ENCODE data around the gene TXNRD2. TPM values are rescaled to one million over a fixed set of nuclear protein-coding genes. Genes with fewer than 3 reads are reported as not detected.

Gene TXNRD2
- total and polyA plus RNA-seq, 2 donors (not counting 1 experiment from before 2014, with no cell fraction given): 24.8 to 36.2 TPM

GRCh38 chr22:19863571-19863970 lies 78.0 kb downstream of the TXNRD2 start:
- Mint-ChIP-seq H3K27ac (no peak overlapping the region), H3K4me1 (no peaks in the 10 kb centered on the region), H3K27me3 (no peaks in the 10 kb centered on the region), H3K9me3 (ENCODE audit: insufficient read depth) (no peaks in the 10 kb centered on the region), H3K4me3 (no peak overlapping the region)
- Histone ChIP-seq H3K4me1 (ENCODE audit: control insufficient read depth in 2 of 2, insufficient read depth in 2 of 2, low read length in 2 of 2) (no peaks in the 10 kb centered on the region), H3K9me3 (ENCODE audit: control extremely low read depth in 1 of 3, control insufficient read depth in 2 of 3, insufficient read depth in 1 of 3, low read length in 2 of 3) (no peaks in the 10 kb centered on the region), H3K27me3 (replicated peaks in 1 of 4; ENCODE audit: control extremely low read depth in 1 of 4, control insufficient read depth in 3 of 4, insufficient read depth in 4 of 4, low read length in 3 of 4) (no peaks in the 10 kb centered on the region), H3K36me3 (replicated peaks in 1 of 2; ENCODE audit: control extremely low read depth in 1 of 2, control insufficient read depth in 1 of 2, extremely low read depth in 1 of 2, insufficient read depth in 2 of 2, low read length in 1 of 2) (no peaks in the 10 kb centered on the region), H3K9ac (ENCODE audit: low read length) (no peak overlapping the region), H4K20me1 (ENCODE audit: control insufficient read depth, insufficient read depth, low read length, poor library complexity, severe bottlenecking) (no peaks in the 10 kb centered on the region), H2AFZ (ENCODE audit: insufficient read depth, low read depth, low read length, poor library complexity, severe bottlenecking) (no peak overlapping the region), H3K4me3 (ENCODE audit: control extremely low read depth in 1 of 5, extremely low read depth in 1 of 5, insufficient read depth in 1 of 5, low read depth in 2 of 5, low read length in 4 of 5) (no peak overlapping the region), H3K79me2 (ENCODE audit: control insufficient read depth, insufficient read depth, low read length) (peaks cover 9% of the 10 kb centered on the region), H3K4me2 (replicated peaks; ENCODE audit: low read depth, low read length, poor library complexity, severe bottlenecking) (no peak overlapping the region), H3K27ac (ENCODE audit: low read length in 2 of 2) (no peak overlapping the region)
- no peak for TF ChIP-seq EZH2 (IDR thresholded peaks at IDR 0.05; ENCODE audit: borderline replicate concordance, insufficient read depth, low read depth, low read length, poor library complexity, severe bottlenecking)
- TF ChIP-seq, protein P1, sequence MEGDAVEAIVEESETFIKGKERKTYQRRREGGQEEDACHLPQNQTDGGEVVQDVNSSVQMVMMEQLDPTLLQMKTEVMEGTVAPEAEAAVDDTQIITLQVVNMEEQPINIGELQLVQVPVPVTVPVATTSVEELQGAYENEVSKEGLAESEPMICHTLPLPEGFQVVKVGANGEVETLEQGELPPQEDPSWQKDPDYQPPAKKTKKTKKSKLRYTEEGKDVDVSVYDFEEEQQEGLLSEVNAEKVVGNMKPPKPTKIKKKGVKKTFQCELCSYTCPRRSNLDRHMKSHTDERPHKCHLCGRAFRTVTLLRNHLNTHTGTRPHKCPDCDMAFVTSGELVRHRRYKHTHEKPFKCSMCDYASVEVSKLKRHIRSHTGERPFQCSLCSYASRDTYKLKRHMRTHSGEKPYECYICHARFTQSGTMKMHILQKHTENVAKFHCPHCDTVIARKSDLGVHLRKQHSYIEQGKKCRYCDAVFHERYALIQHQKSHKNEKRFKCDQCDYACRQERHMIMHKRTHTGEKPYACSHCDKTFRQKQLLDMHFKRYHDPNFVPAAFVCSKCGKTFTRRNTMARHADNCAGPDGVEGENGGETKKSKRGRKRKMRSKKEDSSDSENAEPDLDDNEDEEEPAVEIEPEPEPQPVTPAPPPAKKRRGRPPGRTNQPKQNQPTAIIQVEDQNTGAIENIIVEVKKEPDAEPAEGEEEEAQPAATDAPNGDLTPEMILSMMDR (IDR thresholded peaks at IDR 0.05): no peak
- DNase-seq: no peak
- intact Hi-C loops (cut with micrococcal nuclease): no loop called here
- WGBS (ENCODE audit: insufficient coverage): 100% methylated on average over 4 of the region's 5 CpGs
- CTCF ChIA-PET: no interaction called here
- POLR2A ChIA-PET: no interaction called here
- no peak for ATAC-seq (ENCODE audit: low read depth)

GRCh38 chr22:19862619-19863246 lies 78.9 kb downstream of the TXNRD2 start:
- no peaks in the 10 kb centered on the region for H3K4me1 Mint-ChIP-seq
- 96% methylated on average over 5 of the region's 13 CpGs for WGBS (ENCODE audit: insufficient coverage)
- no peak overlapping the region for H3K4me2 ChIP-seq (replicated peaks; ENCODE audit: low read depth, low read length, poor library complexity, severe bottlenecking)
- H3K4me3 Mint-ChIP-seq: no peak overlapping the region
- no peaks in the 10 kb centered on the region for H3K27me3 Mint-ChIP-seq
- no peaks in the 10 kb centered on the region for H3K4me1 ChIP-seq (ENCODE audit: control insufficient read depth in 2 of 2, insufficient read depth in 2 of 2, low read length in 2 of 2)
- ATAC-seq (ENCODE audit: low read depth): no peak
- no peak for DNase-seq
- H3K27me3 ChIP-seq (replicated peaks in 1 of 4; ENCODE audit: control extremely low read depth in 1 of 4, control insufficient read depth in 3 of 4, insufficient read depth in 4 of 4, low read length in 3 of 4): no peaks in the 10 kb centered on the region
- H3K4me3 ChIP-seq (ENCODE audit: control extremely low read depth in 1 of 5, extremely low read depth in 1 of 5, insufficient read depth in 1 of 5, low read depth in 2 of 5, low read length in 4 of 5): no peak overlapping the region
- H3K27ac ChIP-seq (ENCODE audit: low read length in 2 of 2): no peak overlapping the region
- no peaks in the 10 kb centered on the region for H3K9me3 Mint-ChIP-seq (ENCODE audit: insufficient read depth)
- H3K79me2 ChIP-seq (ENCODE audit: control insufficient read depth, insufficient read depth, low read length): peaks cover 9% of the 10 kb centered on the region
- TF ChIP-seq, protein P1 (IDR thresholded peaks at IDR 0.05): no peak
- ChIA-PET CTCF (no interaction called here), POLR2A (no interaction called here)
- H3K9ac ChIP-seq (ENCODE audit: low read length): no peak overlapping the region
- no peaks in the 10 kb centered on the region for H3K36me3 ChIP-seq (replicated peaks in 1 of 2; ENCODE audit: control extremely low read depth in 1 of 2, control insufficient read depth in 1 of 2, extremely low read depth in 1 of 2, insufficient read depth in 2 of 2, low read length in 1 of 2)
- H3K27ac Mint-ChIP-seq: no peak overlapping the region
- no peaks in the 10 kb centered on the region for H3K9me3 ChIP-seq (ENCODE audit: control extremely low read depth in 1 of 3, control insufficient read depth in 2 of 3, insufficient read depth in 1 of 3, low read length in 2 of 3)
- H4K20me1 ChIP-seq (ENCODE audit: control insufficient read depth, insufficient read depth, low read length, poor library complexity, severe bottlenecking): no peaks in the 10 kb centered on the region
- intact Hi-C loops (cut with micrococcal nuclease): no loop called here
- no peak overlapping the region for H2AFZ ChIP-seq (ENCODE audit: insufficient read depth, low read depth, low read length, poor library complexity, severe bottlenecking)
